ENCODE measurements around the gene CELF2.

The CELF2 gene

DNA sequence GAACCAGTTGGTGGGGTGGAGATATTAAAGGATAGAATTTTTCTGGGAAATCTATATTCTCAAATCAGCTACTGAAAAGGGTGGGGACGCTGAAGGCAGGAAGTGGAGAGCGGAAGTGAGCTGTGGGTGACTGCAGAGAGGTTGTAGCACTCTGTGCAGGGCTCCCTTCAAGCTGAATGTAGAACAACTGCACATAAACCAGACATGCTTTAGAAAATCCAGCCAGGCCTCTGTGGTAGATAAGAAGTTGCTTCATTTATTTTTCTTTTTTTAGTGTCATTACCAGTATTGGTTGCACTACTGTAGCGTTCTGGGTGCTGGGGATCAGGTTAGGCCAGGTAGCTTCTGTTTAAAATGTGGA lies 127.8 kb downstream of the CELF2 start:
- peak; percentile 35 for DNase-seq (ENCODE audit: low spot score)
- in situ Hi-C loops (cut with MboI; ENCODE audit: low pct_unique_long_range_greater_than_20kb, low sequenced_read_pairs, unreplicated experiment), result no loop called here
- TF ChIP-seq, protein P1, sequence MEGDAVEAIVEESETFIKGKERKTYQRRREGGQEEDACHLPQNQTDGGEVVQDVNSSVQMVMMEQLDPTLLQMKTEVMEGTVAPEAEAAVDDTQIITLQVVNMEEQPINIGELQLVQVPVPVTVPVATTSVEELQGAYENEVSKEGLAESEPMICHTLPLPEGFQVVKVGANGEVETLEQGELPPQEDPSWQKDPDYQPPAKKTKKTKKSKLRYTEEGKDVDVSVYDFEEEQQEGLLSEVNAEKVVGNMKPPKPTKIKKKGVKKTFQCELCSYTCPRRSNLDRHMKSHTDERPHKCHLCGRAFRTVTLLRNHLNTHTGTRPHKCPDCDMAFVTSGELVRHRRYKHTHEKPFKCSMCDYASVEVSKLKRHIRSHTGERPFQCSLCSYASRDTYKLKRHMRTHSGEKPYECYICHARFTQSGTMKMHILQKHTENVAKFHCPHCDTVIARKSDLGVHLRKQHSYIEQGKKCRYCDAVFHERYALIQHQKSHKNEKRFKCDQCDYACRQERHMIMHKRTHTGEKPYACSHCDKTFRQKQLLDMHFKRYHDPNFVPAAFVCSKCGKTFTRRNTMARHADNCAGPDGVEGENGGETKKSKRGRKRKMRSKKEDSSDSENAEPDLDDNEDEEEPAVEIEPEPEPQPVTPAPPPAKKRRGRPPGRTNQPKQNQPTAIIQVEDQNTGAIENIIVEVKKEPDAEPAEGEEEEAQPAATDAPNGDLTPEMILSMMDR (IDR thresholded peaks at IDR 0.05; ENCODE audit: extremely low read depth, insufficient read depth, missing control alignments), result no peak

DNA sequence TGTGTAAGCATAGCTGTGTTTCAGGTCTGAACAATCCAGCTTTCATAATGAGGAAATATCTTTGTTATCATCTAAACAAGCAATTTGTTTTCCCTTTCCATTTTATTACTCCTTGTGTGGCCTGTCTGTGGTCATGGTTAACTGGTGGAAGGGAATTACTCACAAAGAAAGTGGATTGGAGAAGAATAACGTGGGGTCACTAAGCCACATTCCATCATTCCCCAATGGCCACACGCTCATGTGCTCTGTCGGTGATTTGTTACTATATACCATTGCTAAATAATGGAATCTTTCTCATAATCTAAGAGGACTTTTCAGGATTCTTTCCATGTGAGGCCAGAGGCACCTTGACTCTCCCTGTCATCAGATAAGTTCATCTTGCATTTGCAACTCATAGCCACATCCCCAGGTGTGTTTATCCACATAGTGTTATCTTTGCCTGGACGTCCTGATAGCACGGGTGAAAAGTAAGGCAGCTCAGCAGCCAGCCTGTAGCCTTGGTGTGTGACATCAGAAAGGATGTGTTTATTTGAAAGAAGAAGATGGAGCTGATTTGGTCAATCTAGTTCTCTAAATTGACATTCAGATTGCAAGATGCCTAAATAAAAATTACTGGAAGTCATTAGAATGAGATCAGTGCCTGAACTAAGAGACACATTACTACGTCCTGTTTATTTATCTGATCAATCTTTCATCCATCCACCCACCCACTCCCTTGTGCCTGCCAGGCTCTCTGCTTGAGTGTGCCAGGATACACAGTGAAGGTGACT lies 128.9 kb downstream of the CELF2 start:
- in situ Hi-C loops (cut with MboI; ENCODE audit: low pct_unique_long_range_greater_than_20kb, low sequenced_read_pairs, unreplicated experiment), result no loop called here

DNA sequence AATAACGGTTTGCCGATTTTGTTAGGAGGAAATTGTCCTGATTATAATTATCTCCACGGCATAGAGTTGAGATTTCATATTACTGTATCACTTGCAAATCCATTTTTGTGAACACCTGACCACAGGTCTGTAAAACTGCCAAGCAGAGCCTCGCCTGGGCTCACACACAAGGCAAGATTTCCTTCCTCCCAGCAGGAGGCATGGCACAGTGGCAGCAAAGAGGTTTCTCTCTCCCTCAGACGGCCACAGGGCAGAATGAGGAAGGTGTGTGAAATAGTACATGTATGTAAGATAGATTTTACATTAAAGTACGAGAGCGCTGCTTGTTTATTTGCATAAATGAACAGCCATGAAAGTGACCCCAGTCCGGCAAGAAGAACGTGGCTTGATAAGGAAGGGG lies 130.1 kb downstream of the CELF2 start:
- in situ Hi-C loops (cut with MboI; ENCODE audit: low pct_unique_long_range_greater_than_20kb, low sequenced_read_pairs, unreplicated experiment), result no loop called here
- no peak for DNase-seq (ENCODE audit: low spot score)
- TF ChIP-seq, protein P1 (IDR thresholded peaks at IDR 0.05; ENCODE audit: extremely low read depth, insufficient read depth, missing control alignments), result peak; percentile 22

More for the DNA sequence above, 128.9 kb downstream of the CELF2 start:
- TF ChIP-seq, protein P1 (IDR thresholded peaks at IDR 0.05; ENCODE audit: extremely low read depth, insufficient read depth, missing control alignments), result no peak
- no peak for DNase-seq (ENCODE audit: low spot score)

DNA sequence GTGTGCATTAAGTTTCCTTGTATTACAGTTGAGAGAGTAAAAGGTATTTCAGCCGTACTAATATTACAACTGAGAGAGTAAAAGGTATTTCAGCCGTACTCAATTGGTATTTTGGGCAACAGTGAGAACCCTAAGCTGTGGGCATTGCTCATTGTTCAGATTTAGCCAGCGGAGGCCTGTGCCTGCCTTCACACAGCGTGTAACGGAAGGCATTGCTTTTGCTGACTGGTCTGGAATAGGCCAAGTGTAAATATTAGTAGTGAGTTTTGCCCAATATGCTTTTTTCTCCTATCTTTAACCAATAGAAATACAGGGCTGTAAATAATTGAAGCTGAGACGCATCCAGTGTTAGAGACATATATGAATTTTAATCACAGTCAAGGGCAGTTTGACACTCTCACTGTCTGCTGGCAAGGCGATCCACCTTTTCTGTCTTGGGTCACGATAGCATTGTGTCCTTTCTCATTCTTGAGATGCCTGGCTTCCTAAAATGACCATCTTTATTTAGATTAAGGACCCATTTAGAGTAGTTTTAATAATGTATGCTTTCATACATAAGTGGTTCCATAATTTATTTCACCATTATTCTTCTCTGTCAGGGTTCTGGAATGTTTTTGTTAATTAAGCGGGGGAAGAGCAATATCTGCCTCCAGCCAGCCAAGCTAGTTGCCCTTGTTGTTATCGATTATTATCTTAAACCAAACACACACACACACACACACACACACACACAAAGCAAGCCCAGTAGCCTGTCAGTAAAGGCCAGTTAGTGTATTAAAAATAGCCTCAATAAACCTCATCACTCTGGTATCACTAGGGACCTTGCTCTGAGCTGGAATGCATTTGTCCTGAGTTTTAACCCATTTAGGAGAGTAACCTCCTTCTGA lies 130.7 kb downstream of the CELF2 start:
- TF ChIP-seq, protein P1 (IDR thresholded peaks at IDR 0.05; ENCODE audit: extremely low read depth, insufficient read depth, missing control alignments), result no peak
- in situ Hi-C loops (cut with MboI; ENCODE audit: low pct_unique_long_range_greater_than_20kb, low sequenced_read_pairs, unreplicated experiment), result no loop called here

DNA sequence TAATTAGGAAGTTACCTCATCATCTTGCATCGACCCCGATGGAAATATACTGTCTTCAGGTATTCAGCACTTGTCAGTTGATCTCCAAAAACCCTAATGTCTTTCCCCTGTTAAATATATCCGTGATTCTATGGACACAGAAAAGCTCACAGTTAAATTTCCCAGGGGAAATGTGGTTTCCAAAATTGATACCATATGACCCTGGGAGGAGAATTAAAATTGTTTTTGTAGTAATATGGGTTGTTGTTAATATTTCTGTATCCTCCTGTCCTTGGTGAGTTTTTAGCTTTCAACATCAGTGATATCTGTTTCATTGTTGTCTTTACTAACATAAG lies 132.1 kb downstream of the CELF2 start:
- DNase-seq (ENCODE audit: low spot score), result no peak
- TF ChIP-seq, protein P1 (IDR thresholded peaks at IDR 0.05; ENCODE audit: extremely low read depth, insufficient read depth, missing control alignments), result no peak
- in situ Hi-C loops (cut with MboI; ENCODE audit: low pct_unique_long_range_greater_than_20kb, low sequenced_read_pairs, unreplicated experiment), result no loop called here

More for the DNA sequence above, 130.7 kb downstream of the CELF2 start:
- no peak for DNase-seq (ENCODE audit: low spot score)

DNA sequence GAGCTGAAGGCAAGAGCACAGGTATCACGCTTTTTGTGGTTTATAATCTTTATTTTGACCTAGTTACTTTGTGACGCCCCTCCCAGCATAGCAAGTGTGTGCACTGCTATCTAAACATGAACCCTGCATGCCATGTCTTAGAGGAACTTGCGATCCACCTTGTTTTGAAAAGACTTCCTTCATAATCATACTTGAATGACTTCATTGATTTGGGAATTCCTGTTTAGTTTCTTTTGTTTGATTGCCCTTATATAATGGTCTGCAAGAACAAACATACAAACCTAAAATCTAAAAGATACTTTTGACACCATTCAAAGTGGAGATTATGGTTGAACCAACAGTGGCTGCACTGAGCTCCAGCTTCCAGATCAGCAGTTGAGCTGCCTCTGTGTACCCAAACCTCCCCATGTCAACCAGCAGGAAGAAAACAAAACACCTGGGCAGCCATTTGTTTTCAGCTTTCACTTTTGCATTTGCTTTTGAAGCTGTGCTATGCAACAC lies 132.6 kb downstream of the CELF2 start:
- no peak for DNase-seq (ENCODE audit: low spot score)
- in situ Hi-C loops (cut with MboI; ENCODE audit: low pct_unique_long_range_greater_than_20kb, low sequenced_read_pairs, unreplicated experiment), result no loop called here
- TF ChIP-seq, protein P1 (IDR thresholded peaks at IDR 0.05; ENCODE audit: extremely low read depth, insufficient read depth, missing control alignments), result no peak

All from GM13977 (cell line).